Measurements from ENCODE around the gene ADGRG7. TPM values are rescaled to one million over a fixed set of nuclear protein-coding genes. Genes with fewer than 3 reads are reported as not detected.

Gene ADGRG7
- total RNA-seq, 4 donors from 2014 or later: 0.58 TPM; not detected in 3

GRCh38 chr3:100605358-100605757 is 4.0 kb upstream of the ADGRG7 start:
- peaks cover 0 to 6% (median 0%) of the 10 kb centered on the region in 3 donors for H3K27me3 ChIP-seq
- H3K9me3 ChIP-seq: no peaks in the 10 kb centered on the region
- H3K4me1 ChIP-seq: no peaks in the 10 kb centered on the region
- no peaks in the 10 kb centered on the region for H3K36me3 ChIP-seq
- H3K27ac ChIP-seq: no peak overlapping the region
- intact Hi-C loops (cut with DNase I; ENCODE audit: low total_unique reads): no loop called here
- no peak overlapping the region for H3K4me3 ChIP-seq
- ATAC-seq (no peak), DNase-seq (no peak)
- no peak for TF ChIP-seq CTCF (IDR thresholded peaks at IDR 0.05 in 4 of 5, conservative IDR thresholded peaks at IDR 0.05 in 1 of 5)
- no peak for TF ChIP-seq POLR2A (IDR thresholded peaks at IDR 0.05)
- in situ Hi-C loops (cut with MboI; ENCODE audit: low sequenced_read_pairs in 4 of 4): no loop called here

- no peak for ATAC-seq
- no peak for DNase-seq
- no peaks in the 10 kb centered on the region for H3K9me3 ChIP-seq
- in situ Hi-C loops (cut with MboI; ENCODE audit: low sequenced_read_pairs in 4 of 4): no loop called here
- H3K36me3 ChIP-seq: no peaks in the 10 kb centered on the region
- H3K4me1 ChIP-seq: no peaks in the 10 kb centered on the region
- no peak overlapping the region for H3K27ac ChIP-seq
- H3K27me3 ChIP-seq: peaks cover 0 to 11% (median 0%) of the 10 kb centered on the region in 3 donors
- intact Hi-C loops (cut with DNase I; ENCODE audit: low total_unique reads): no loop called here
- H3K4me3 ChIP-seq: no peak overlapping the region
- TF ChIP-seq POLR2A (IDR thresholded peaks at IDR 0.05) (no peak), CTCF (IDR thresholded peaks at IDR 0.05 in 4 of 5, conservative IDR thresholded peaks at IDR 0.05 in 1 of 5) (no peak)
Observed at GRCh38 chr3:100606894-100607512, 2.4 kb upstream of the ADGRG7 start.

GRCh38 chr3:100609963-100610362 is 562 bp downstream of the ADGRG7 start:
- no peak overlapping the region for H3K27ac ChIP-seq
- in situ Hi-C loops (cut with MboI; ENCODE audit: low sequenced_read_pairs in 4 of 4) (no loop called here), intact Hi-C loops (cut with DNase I; ENCODE audit: low total_unique reads) (no loop called here)
- ATAC-seq: no peak
- no peaks in the 10 kb centered on the region for H3K4me1 ChIP-seq
- TF ChIP-seq CTCF (IDR thresholded peaks at IDR 0.05 in 4 of 5, conservative IDR thresholded peaks at IDR 0.05 in 1 of 5): no peak
- no peak for TF ChIP-seq POLR2A (IDR thresholded peaks at IDR 0.05)
- H3K9me3 ChIP-seq: no peaks in the 10 kb centered on the region
- no peak for DNase-seq
- H3K4me3 ChIP-seq: no peak overlapping the region
- peaks cover 0 to 11% (median 0%) of the 10 kb centered on the region in 3 donors for H3K27me3 ChIP-seq
- H3K36me3 ChIP-seq: no peaks in the 10 kb centered on the region

GRCh38 chr3:100611221-100611620 is 1.8 kb downstream of the ADGRG7 start:
- no peak overlapping the region for H3K4me3 ChIP-seq
- in situ Hi-C loops (cut with MboI; ENCODE audit: low sequenced_read_pairs in 4 of 4): no loop called here
- intact Hi-C loops (cut with DNase I; ENCODE audit: low total_unique reads): no loop called here

More at GRCh38 chr3:100611221-100611620, 1.8 kb downstream of the ADGRG7 start:
- Histone ChIP-seq H3K36me3 (no peaks in the 10 kb centered on the region), H3K4me1 (no peaks in the 10 kb centered on the region), H3K27ac (no peak overlapping the region), H3K27me3 (peaks cover 0 to 11% (median 0%) of the 10 kb centered on the region in 3 donors), H3K9me3 (no peaks in the 10 kb centered on the region)
- ATAC-seq (no peak), DNase-seq (no peak)
- TF ChIP-seq CTCF (IDR thresholded peaks at IDR 0.05 in 4 of 5, conservative IDR thresholded peaks at IDR 0.05 in 1 of 5): no peak
- TF ChIP-seq POLR2A (IDR thresholded peaks at IDR 0.05): no peak

Measured in gastrocnemius medialis (tissue), 4 donors.